ENCODE data around the gene RAD51B.
A peak's percentile ranks its signal among the peaks of the same experiment; 100 is the strongest.
"Not testable (repeated sequence)": the region's sequence is repeated elsewhere in the genome, so short reads cannot be mapped to it uniquely, and the experiment has no call there.

Gene RAD51B

GRCh38 chr14:67951529-67952135 is 132.1 kb downstream of the RAD51B start:
- no peak for DNase-seq

- DNase-seq, result no peak
Observed at GRCh38 chr14:67952381-67952780, 132.8 kb downstream of the RAD51B start.

GRCh38 chr14:67952786-67953185 is 133.2 kb downstream of the RAD51B start:
- DNase-seq, result no peak

- no peak for DNase-seq
Observed at GRCh38 chr14:67955261-67955660, 135.7 kb downstream of the RAD51B start.

GRCh38 chr14:67957946-67958345 is 138.4 kb downstream of the RAD51B start:
- DNase-seq, result no peak

- DNase-seq, result no peak
Observed at GRCh38 chr14:67961676-67962075, 142.1 kb downstream of the RAD51B start.

GRCh38 chr14:67962215-67962644 is 142.7 kb downstream of the RAD51B start:
- peak; percentile 45 to 89 for DNase-seq

GRCh38 chr14:67963545-67963944 is 144.0 kb downstream of the RAD51B start:
- no peak for DNase-seq

- DNase-seq, result peak; percentile 11 to 54
Observed at GRCh38 chr14:67963960-67964812, 144.6 kb downstream of the RAD51B start.

- DNase-seq, result peak in 1 of 2 donors; percentile 21
Observed at GRCh38 chr14:67965696-67966095, 146.1 kb downstream of the RAD51B start.

GRCh38 chr14:67967206-67967605 is 147.6 kb downstream of the RAD51B start:
- no peak for DNase-seq

GRCh38 chr14:67967970-67968369 is 148.4 kb downstream of the RAD51B start:
- not testable (repeated sequence) for DNase-seq

- no peak for DNase-seq
Observed at GRCh38 chr14:67970923-67971322, 151.3 kb downstream of the RAD51B start.

- DNase-seq, result no peak
Observed at GRCh38 chr14:67971627-67972625, 152.3 kb downstream of the RAD51B start.

GRCh38 chr14:67973436-67973835 is 153.9 kb downstream of the RAD51B start:
- no peak for DNase-seq

- DNase-seq, result no peak
Observed at GRCh38 chr14:67975470-67975869, 155.9 kb downstream of the RAD51B start.

GRCh38 chr14:67977434-67978034 is 158.0 kb downstream of the RAD51B start:
- no peak for DNase-seq

GRCh38 chr14:67978749-67979148 is 159.2 kb downstream of the RAD51B start:
- no peak for DNase-seq

GRCh38 chr14:67982711-67983608 is 163.4 kb downstream of the RAD51B start:
- DNase-seq, result no peak

GRCh38 chr14:67984274-67984673 is 164.7 kb downstream of the RAD51B start:
- no peak for DNase-seq

- DNase-seq, result no peak
Observed at GRCh38 chr14:67986131-67986841, 166.7 kb downstream of the RAD51B start.

Measured in inflammatory macrophage (primary cell).